ENCODE measurements around the gene DGKZ. TPM values are rescaled to one million over a fixed set of nuclear protein-coding genes. Genes with fewer than 3 reads are reported as not detected.

Gene DGKZ
- total RNA-seq, 4 donors from 2014 or later = 41.8 to 86.4 (median 60.3) TPM

DNA sequence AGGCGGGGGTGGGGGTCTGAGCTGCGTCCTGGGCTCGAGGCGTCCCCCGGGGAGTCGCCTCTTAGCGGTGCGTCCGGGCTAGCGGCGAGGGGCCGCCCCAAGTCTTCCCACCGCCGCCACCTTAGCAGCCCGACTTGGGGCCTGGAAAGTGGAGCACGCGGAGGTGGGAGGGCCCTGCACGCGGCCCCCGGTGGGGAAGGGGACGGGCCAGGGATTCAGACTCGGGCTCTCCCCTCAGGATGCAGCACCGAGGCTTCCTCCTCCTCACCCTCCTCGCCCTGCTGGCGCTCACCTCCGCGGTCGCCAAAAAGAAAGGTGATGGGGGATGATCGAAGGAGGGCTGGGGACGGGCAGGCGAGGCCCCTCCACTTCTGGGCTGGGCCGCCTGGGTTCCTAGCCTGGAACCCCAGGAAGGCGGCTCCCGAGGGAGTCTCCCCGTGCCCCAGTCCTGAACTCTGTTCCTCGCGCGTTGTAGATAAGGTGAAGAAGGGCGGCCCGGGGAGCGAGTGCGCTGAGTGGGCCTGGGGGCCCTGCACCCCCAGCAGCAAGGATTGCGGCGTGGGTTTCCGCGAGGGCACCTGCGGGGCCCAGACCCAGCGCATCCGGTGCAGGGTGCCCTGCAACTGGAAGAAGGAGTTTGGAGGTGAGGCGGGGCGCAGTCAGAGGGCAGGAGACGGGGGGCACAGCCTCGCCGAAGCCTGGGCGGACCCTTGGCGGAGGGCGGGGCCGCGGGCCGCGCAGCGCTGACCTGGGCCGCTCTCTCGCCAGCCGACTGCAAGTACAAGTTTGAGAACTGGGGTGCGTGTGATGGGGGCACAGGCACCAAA lies 34.8 kb downstream of the DGKZ start:
- TF ChIP-seq POLR2A (IDR thresholded peaks at IDR 0.05) = no peak
- TF ChIP-seq, protein P1, sequence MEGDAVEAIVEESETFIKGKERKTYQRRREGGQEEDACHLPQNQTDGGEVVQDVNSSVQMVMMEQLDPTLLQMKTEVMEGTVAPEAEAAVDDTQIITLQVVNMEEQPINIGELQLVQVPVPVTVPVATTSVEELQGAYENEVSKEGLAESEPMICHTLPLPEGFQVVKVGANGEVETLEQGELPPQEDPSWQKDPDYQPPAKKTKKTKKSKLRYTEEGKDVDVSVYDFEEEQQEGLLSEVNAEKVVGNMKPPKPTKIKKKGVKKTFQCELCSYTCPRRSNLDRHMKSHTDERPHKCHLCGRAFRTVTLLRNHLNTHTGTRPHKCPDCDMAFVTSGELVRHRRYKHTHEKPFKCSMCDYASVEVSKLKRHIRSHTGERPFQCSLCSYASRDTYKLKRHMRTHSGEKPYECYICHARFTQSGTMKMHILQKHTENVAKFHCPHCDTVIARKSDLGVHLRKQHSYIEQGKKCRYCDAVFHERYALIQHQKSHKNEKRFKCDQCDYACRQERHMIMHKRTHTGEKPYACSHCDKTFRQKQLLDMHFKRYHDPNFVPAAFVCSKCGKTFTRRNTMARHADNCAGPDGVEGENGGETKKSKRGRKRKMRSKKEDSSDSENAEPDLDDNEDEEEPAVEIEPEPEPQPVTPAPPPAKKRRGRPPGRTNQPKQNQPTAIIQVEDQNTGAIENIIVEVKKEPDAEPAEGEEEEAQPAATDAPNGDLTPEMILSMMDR (IDR thresholded peaks at IDR 0.05) = no peak
- intact Hi-C loops (cut with DNase I; ENCODE audit: low total_unique reads) = no loop called here
- 2 to 3% methylated on average over 43 to 55 of the region's 66 CpGs for WGBS, 2 donors
- DNase-seq (ENCODE audit: low spot score in 2 of 2) = no peak
- no peak overlapping the region for H3K4me3 ChIP-seq (ENCODE audit: low read depth, poor library complexity, severe bottlenecking)

DNA sequence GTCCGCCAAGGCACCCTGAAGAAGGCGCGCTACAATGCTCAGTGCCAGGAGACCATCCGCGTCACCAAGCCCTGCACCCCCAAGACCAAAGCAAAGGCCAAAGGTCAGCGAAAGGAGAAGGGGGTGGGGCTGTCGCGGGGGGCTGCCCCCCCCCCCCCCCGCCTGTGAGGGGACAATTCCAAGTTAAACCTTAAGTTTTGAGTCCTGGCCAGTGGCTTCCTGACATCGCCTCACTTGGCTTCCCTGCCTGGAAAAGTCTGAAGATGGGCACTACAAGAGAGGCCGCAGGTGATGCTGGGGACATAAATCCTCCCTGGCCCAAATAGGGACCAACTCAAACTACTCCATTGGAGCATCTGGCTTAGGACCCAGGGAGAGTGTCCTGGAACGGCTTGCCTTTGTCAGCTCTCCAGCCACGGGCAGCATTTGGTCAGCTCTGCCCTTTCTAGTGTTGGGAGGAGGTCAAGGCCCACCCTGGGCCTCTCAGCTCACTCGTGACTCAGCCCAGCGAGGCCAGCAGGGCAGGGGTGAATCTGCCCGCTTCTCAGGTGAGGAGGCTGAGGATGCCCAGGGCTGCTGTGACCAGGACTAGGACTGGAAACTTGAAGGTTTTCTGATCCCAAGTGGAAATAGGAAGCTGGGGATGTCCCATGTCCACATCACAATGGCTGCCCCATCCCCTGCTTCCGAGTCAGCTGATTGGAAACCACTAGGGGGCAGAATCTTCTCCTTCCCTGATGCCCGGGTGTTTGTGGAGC lies 35.6 kb downstream of the DGKZ start:
- intact Hi-C loops (cut with DNase I; ENCODE audit: low total_unique reads) = no loop called here
- 61 to 67% methylated on average over 10 to 16 of the region's 18 CpGs for WGBS, 2 donors
- no peak for DNase-seq (ENCODE audit: low spot score in 2 of 2)
- TF ChIP-seq POLR2A (IDR thresholded peaks at IDR 0.05) = no peak
- TF ChIP-seq, protein P1 (IDR thresholded peaks at IDR 0.05) = no peak
- H3K4me3 ChIP-seq (ENCODE audit: low read depth, poor library complexity, severe bottlenecking) = no peak overlapping the region

GRCh38 chr11:46383404-46383758 lies 36.1 kb downstream of the DGKZ start:
- intact Hi-C loops (cut with DNase I; ENCODE audit: low total_unique reads) = no loop called here
- TF ChIP-seq, protein P1 (IDR thresholded peaks at IDR 0.05) = no peak
- no peak for TF ChIP-seq POLR2A (IDR thresholded peaks at IDR 0.05)
- H3K4me3 ChIP-seq (ENCODE audit: low read depth, poor library complexity, severe bottlenecking) = no peak overlapping the region
- whole genome bisulfite sequencing, 2 donors = 78 to 83% methylated on average over 7 of the region's 7 CpGs
- no peak for DNase-seq (ENCODE audit: low spot score in 2 of 2)

GRCh38 chr11:46383974-46384701 lies 36.9 kb downstream of the DGKZ start:
- 82 to 83% methylated on average over 11 to 12 of the region's 12 CpGs for WGBS, 2 donors
- no peak for DNase-seq (ENCODE audit: low spot score in 2 of 2)

More at GRCh38 chr11:46383974-46384701, 36.9 kb downstream of the DGKZ start:
- H3K4me3 ChIP-seq (ENCODE audit: low read depth, poor library complexity, severe bottlenecking) = no peak overlapping the region
- intact Hi-C loops (cut with DNase I; ENCODE audit: low total_unique reads) = no loop called here
- no peak for TF ChIP-seq POLR2A (IDR thresholded peaks at IDR 0.05)
- TF ChIP-seq, protein P1 (IDR thresholded peaks at IDR 0.05) = no peak

Data from lower leg skin (tissue), 4 donors.